PC-3 (cell line): ENCODE measurements around the gene TPSG1. TPM values are rescaled to one million over a fixed set of nuclear protein-coding genes. Genes with fewer than 3 reads are reported as not detected.

ENCODE experiments used
- ATAC-seq: fragments of 200-7000 bp; cut with Tn5 transposase; 2 replicates; pipeline ENCODE4 v1.9.1; 2020; ENCODE audit warnings: mild to moderate bottlenecking, moderate library complexity
- BruUV-seq: library from RNA; stranded (reverse); fragments of 400-500 nt; replicated peaks from 2 replicates; lab custom pipeline; 2021; lab: Mats Ljungman, UMichigan
- CTCF ChIA-PET: fragments of 300-600 bp; sonication (Branson Sonifier 250); formaldehyde crosslinking; loops from one replicate; lab custom pipeline; 2022; ENCODE audit warnings: antibody characterized with exemption; lab: Charles Lee
- POLR2A ChIA-PET: fragments of 300-600 bp; sonication (Branson Sonifier 250); formaldehyde crosslinking; loops from one replicate; lab custom pipeline; 2022; ENCODE audit warnings: antibody characterized with exemption; ENCODE audit not compliant: unreplicated experiment; lab: Charles Lee
- DNase-seq: peaks from one replicate; pipeline ENCODE4 v3.0.0-alpha.2; 2015
- H2AFZ ChIP-seq: fragments of 300-600 bp; sonication (generic); 2 replicates; pipeline ENCODE4 v1.6.0; 2016; ENCODE audit warnings: antibody characterized with exemption, low read length
- H3F3A ChIP-seq: fragments of 300-600 bp; sonication (generic); one replicate; pipeline ENCODE4 v1.6.0; 2017; ENCODE audit warnings: antibody characterized with exemption, low read length, control low read depth, mild to moderate bottlenecking; ENCODE audit not compliant: unreplicated experiment
- H3K27ac ChIP-seq: fragments of 300-600 bp; sonication (generic); 2 replicates; pipeline ENCODE4 v1.5.1; 2016; ENCODE audit warnings: mild to moderate bottlenecking, low read length
- H3K27me3 ChIP-seq: fragments of 300-600 bp; sonication (generic); 2 replicates; pipeline ENCODE4 v1.6.1; 2016; ENCODE audit warnings: low read length, mixed read lengths
- H3K36me3 ChIP-seq: fragments of 300-600 bp; sonication (generic); 2 replicates; pipeline ENCODE4 v1.6.1; 2016; ENCODE audit warnings: low read depth, mixed run types, low read length, mixed read lengths
- H3K4me1 ChIP-seq: fragments of 300-600 bp; sonication (generic); 2 replicates; pipeline ENCODE4 v1.5.1; 2016; ENCODE audit warnings: low read length; ENCODE audit not compliant: insufficient read depth
- H3K4me2 ChIP-seq: fragments of 300-600 bp; sonication (generic); 2 replicates; pipeline ENCODE4 v1.6.0; 2016; ENCODE audit warnings: low read length
- H3K4me3 ChIP-seq: fragments of 300-600 bp; sonication (generic); 2 replicates; pipeline ENCODE4 v1.5.1; 2016; ENCODE audit warnings: mild to moderate bottlenecking, low read length, mixed read lengths
- H3K79me2 ChIP-seq: fragments of 300-600 bp; sonication (generic); 2 replicates; pipeline ENCODE4 v1.6.1; 2017; ENCODE audit warnings: low read length, mixed read lengths
- H3K9ac ChIP-seq: fragments of 300-600 bp; sonication (generic); 2 replicates; pipeline ENCODE4 v1.6.0; 2016; ENCODE audit warnings: mild to moderate bottlenecking, low read length
- H3K9me2 ChIP-seq: fragments of 300-600 bp; sonication (generic); replicated peaks from 2 replicates; pipeline ENCODE4 v1.6.1; 2016; ENCODE audit warnings: mixed run types, low read length, mixed read lengths
- H3K9me3 ChIP-seq: fragments of 300-600 bp; sonication (generic); 2 replicates; pipeline ENCODE4 v1.6.1; 2016; ENCODE audit warnings: low read length, mixed read lengths
- H4K20me1 ChIP-seq: fragments of 300-600 bp; sonication (generic); 2 replicates; pipeline ENCODE4 v1.6.1; 2016; ENCODE audit warnings: low read length, mixed read lengths
- CTCF ChIP-seq: fragments of 300-600 bp; sonication (generic); conservative IDR thresholded peaks from 2 replicates; pipeline ENCODE4 v1.5.1; 2017; ENCODE audit warnings: antibody characterized with exemption, low read depth, mild to moderate bottlenecking, low read length
- EZH2 ChIP-seq: fragments of 300-600 bp; sonication (generic); IDR thresholded peaks from one replicate; pipeline ENCODE4 v1.6.1; 2017; ENCODE audit warnings: antibody characterized with exemption, mild to moderate bottlenecking, low read length; ENCODE audit not compliant: unreplicated experiment
- EZH2phosphoT487 ChIP-seq: fragments of 300-600 bp; sonication (generic); IDR thresholded peaks from 2 replicates; pipeline ENCODE4 v1.6.1; 2018; ENCODE audit warnings: mild to moderate bottlenecking, antibody characterized with exemption, low read length, borderline replicate concordance
- intact Hi-C: fragments of 100-400 bp; cut with micrococcal nuclease; formaldehyde crosslinking; loops from 2 replicates; pipeline ENCODE4 v1.9.0; 2023
- total RNA-seq: library from RNA; depleted of rRNA; stranded (reverse); fragments of >200 nt; gene quantifications from 2 replicates; pipeline ENCODE4 v1.2.3, GENCODE V29; 2014

The TPSG1 gene
- total RNA-seq, 1 experiment from 2014 or later, result not detected

DNA sequence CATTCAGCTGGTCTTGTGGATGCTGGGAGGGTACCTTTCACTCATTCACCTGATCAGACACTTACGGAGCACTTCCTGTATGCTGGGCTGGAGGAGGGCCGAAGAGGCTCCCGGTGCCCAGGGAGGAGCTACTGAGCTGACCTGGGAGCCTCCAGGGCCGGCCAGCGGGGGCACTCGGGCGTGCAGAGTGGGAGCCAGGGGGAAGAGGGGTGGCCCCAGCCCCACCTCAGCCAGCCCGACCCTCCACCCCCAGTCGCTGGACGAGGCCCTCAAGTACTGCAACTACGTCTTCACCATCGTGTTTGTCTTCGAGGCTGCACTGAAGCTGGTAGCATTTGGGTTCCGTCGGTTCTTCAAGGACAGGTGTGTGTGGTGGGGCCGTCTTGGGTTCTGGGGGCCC, 10.3 kb downstream of the TPSG1 start:
- ATAC-seq (no peak), DNase-seq (no peak)
- intact Hi-C loops, result no loop called here
- H3K4me2 ChIP-seq, result no peak overlapping the region
- no TSS peak for BruUV-seq
- H3K9me2 ChIP-seq, result no peaks in the 10 kb centered on the region
- ChIA-PET CTCF (no interaction called here), POLR2A (no interaction called here)
- no peak overlapping the region for H3K27ac ChIP-seq
- no peaks in the 10 kb centered on the region for H4K20me1 ChIP-seq
- H3K4me3 ChIP-seq, result no peak overlapping the region
- H3K9ac ChIP-seq, result no peak overlapping the region
- no peaks in the 10 kb centered on the region for H3K4me1 ChIP-seq
- no peaks in the 10 kb centered on the region for H3K27me3 ChIP-seq
- no peaks in the 10 kb centered on the region for H3F3A ChIP-seq
- TF ChIP-seq EZH2 (no peak), CTCF (no peak)
- no peaks in the 10 kb centered on the region for H3K36me3 ChIP-seq
- H3K9me3 ChIP-seq, result no peaks in the 10 kb centered on the region
- no peak overlapping the region for H2AFZ ChIP-seq
- H3K79me2 ChIP-seq, result no peaks in the 10 kb centered on the region

- no peaks in the 10 kb centered on the region for H3K36me3 ChIP-seq
- H4K20me1 ChIP-seq, result no peaks in the 10 kb centered on the region
- no peaks in the 10 kb centered on the region for H3K9me3 ChIP-seq
- H2AFZ ChIP-seq, result no peak overlapping the region
- no peak overlapping the region for H3K4me3 ChIP-seq
- no peak for DNase-seq
- TF ChIP-seq EZH2phosphoT487 (no peak), EZH2 (no peak)
- ChIA-PET POLR2A (no interaction called here), CTCF (no interaction called here)
- H3K79me2 ChIP-seq, result no peaks in the 10 kb centered on the region
- no peaks in the 10 kb centered on the region for H3K27me3 ChIP-seq
- no peak overlapping the region for H3K9ac ChIP-seq
- no peak overlapping the region for H3K27ac ChIP-seq
- no peaks in the 10 kb centered on the region for H3K4me1 ChIP-seq
- ATAC-seq, result no peak
- no TSS peak for BruUV-seq
- no peak overlapping the region for H3K4me2 ChIP-seq
- H3K9me2 ChIP-seq, result no peaks in the 10 kb centered on the region
- no peaks in the 10 kb centered on the region for H3F3A ChIP-seq
- intact Hi-C loops, result no loop called here
These were observed 11.2 kb downstream of the TPSG1 start for GRCh38 chr16:1213796-1214372.

DNA sequence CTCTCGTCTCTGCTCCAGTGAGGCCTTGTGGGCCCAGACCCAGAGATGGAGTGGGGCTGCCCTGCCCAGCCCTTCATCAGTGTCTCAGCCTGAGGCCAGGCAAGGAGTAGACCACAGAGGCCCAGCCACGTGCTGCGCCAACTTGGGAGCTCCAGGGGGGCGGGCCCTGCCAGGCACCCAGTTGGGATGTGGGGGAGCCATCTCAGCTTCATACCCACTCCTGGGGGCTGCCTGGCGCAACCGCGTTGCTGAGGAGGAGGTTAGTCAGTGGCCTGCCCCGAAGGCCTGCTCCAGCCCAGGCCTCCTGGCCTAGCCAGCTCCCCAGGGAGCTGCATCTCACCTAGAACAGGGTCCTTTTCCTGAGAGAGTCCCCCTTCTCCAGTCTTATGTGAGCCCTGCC, 11.8 kb downstream of the TPSG1 start:
- TF ChIP-seq EZH2, result no peak
- no peak for TF ChIP-seq EZH2phosphoT487
- no peak for TF ChIP-seq CTCF
- no peaks in the 10 kb centered on the region for H3F3A ChIP-seq
- no peaks in the 10 kb centered on the region for H3K4me1 ChIP-seq
- BruUV-seq, result no TSS peak
- intact Hi-C loops, result no loop called here
- no peaks in the 10 kb centered on the region for H3K9me3 ChIP-seq
- H3K79me2 ChIP-seq, result no peaks in the 10 kb centered on the region
- ChIA-PET CTCF (no interaction called here), POLR2A (no interaction called here)
- DNase-seq (no peak), ATAC-seq (no peak)
- no peak overlapping the region for H3K4me2 ChIP-seq
- H3K27ac ChIP-seq, result no peak overlapping the region
- no peak overlapping the region for H3K9ac ChIP-seq
- H3K9me2 ChIP-seq, result no peaks in the 10 kb centered on the region
- H2AFZ ChIP-seq, result no peak overlapping the region
- H3K4me3 ChIP-seq, result no peak overlapping the region
- H3K36me3 ChIP-seq, result no peaks in the 10 kb centered on the region
- no peaks in the 10 kb centered on the region for H3K27me3 ChIP-seq
- no peaks in the 10 kb centered on the region for H4K20me1 ChIP-seq
